ENCODE measurements around the gene MPG.

Gene MPG

DNA sequence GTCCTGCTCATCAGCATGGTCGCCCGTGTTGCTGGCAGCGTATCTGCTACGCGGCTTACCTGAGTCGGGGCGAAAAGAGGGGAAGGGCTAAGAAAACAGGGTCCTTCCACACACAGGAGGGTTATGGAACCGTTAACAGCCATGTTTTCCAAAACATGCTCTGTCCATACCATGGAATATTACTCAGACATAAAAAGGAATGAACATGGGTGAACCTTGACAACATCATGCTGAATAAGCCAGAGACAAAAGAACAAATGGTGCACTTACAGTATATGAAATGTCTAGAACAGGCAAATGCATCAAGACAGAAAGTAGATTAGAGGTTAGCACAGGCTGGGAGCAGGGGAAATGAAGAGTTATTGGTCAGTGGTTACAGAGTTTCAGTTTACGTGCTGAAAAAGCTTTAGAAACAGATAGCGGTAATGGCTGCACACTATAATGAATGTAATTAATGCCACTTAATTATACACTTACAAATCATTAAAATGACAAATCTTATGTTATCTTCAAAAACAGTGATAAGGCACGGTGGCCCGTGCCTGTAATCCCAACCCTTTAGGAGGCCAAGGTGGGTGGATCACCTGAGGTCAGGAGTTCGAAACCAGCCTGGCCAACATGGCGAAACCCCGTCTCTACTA is 52.6 kb downstream of the MPG start:
- TF ChIP-seq, protein P1, sequence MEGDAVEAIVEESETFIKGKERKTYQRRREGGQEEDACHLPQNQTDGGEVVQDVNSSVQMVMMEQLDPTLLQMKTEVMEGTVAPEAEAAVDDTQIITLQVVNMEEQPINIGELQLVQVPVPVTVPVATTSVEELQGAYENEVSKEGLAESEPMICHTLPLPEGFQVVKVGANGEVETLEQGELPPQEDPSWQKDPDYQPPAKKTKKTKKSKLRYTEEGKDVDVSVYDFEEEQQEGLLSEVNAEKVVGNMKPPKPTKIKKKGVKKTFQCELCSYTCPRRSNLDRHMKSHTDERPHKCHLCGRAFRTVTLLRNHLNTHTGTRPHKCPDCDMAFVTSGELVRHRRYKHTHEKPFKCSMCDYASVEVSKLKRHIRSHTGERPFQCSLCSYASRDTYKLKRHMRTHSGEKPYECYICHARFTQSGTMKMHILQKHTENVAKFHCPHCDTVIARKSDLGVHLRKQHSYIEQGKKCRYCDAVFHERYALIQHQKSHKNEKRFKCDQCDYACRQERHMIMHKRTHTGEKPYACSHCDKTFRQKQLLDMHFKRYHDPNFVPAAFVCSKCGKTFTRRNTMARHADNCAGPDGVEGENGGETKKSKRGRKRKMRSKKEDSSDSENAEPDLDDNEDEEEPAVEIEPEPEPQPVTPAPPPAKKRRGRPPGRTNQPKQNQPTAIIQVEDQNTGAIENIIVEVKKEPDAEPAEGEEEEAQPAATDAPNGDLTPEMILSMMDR (IDR thresholded peaks at IDR 0.05; ENCODE audit: insufficient read depth, low read depth, low read length, missing control alignments), result no peak
- no peak for DNase-seq (ENCODE audit: low read depth)
- H3K4me3 ChIP-seq (ENCODE audit: low read length), result no peak overlapping the region

DNA sequence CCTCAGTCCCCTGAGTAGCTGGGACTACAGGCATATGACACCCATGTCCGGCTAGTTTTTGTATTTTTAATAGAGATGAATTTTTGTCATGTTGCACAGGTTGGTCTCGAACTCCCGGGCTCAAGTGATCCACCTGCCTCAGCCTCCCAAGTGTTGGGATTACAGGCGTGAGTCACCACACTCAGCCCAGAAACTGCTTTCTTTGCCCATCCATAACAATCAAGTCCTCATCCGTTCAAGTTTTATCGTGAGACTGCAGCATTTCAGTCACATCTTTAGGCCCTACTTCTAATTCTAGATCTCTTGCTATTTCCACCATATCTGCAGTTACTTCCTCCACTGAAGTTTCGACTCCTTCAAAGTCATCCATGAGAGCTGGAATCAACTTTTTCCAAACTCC is 54.1 kb downstream of the MPG start:
- no peak overlapping the region for H3K4me3 ChIP-seq (ENCODE audit: low read length)
- TF ChIP-seq, protein P1 (IDR thresholded peaks at IDR 0.05; ENCODE audit: insufficient read depth, low read depth, low read length, missing control alignments), result no peak
- DNase-seq (ENCODE audit: low read depth), result no peak

DNA sequence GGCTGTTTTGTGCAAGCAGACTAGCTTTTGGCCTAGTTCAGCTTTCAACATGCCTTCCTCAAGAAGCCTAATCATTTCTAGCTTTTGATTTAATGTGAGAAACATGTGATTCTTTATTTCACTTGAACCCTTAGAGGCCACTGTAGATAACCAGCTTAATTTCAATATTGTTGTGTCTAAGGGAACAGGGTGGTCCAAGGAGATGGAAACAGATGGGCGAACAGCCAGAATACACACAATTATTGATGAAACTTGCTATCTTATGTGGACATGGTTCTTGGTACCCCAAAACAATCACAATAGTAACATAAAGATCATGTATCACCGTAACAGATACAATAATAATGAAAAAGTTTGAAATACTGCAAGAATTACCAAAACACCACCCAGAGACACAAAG is 55.7 kb downstream of the MPG start:
- no peak overlapping the region for H3K4me3 ChIP-seq (ENCODE audit: low read length)
- DNase-seq (ENCODE audit: low read depth), result no peak
- TF ChIP-seq, protein P1 (IDR thresholded peaks at IDR 0.05; ENCODE audit: insufficient read depth, low read depth, low read length, missing control alignments), result no peak
